ENCODE data around the gene DACH1.

The DACH1 gene

DNA sequence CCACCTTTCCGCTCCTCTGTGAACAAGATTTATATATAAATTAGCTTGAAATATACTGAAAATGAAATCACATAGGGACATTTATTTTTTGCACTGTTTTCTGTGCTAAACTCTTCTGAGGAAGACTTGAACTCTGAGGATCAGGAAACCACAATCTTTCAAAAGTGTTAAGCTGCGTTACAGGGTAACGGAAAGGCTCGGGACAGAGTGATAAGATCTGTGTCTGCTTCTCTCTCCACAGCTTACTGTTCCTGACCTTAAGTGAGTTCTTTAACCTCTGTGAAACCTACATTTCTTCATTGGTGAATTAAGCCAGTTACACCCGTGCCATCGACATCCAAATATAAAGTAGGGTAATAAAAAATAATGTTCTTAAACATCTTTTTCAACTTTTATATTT, 38.9 kb downstream of the DACH1 start:
- H3K9me3 Mint-ChIP-seq = no peaks in the 10 kb centered on the region
- H3K36me3 Mint-ChIP-seq (ENCODE audit: low read depth) = no peaks in the 10 kb centered on the region
- peaks cover 6% of the 10 kb centered on the region for H3K4me1 Mint-ChIP-seq (ENCODE audit: low read depth)
- H3K27me3 Mint-ChIP-seq = no peaks in the 10 kb centered on the region
- no peak overlapping the region for H3K4me3 Mint-ChIP-seq
- DNase-seq = no peak
- H3K27ac Mint-ChIP-seq = no peak overlapping the region

DNA sequence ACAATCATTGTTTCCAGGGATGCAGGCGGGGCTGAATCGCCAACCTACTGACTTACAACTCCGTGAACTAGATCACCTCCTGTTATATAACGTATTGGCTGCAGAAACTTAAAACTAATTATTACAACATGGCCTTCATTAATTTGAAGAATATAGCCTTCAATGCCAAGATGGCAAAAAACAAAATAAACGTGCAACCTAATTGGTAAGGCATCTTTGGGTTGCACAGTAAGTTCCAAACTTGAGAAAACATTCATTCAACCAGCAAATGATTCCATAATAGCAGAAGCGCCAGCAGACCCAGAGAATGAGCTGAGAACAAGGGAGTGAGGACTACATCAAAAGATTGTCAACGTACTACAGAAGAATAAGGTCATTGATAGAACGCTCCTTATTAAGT, 39.8 kb downstream of the DACH1 start:
- no peak overlapping the region for H3K4me3 Mint-ChIP-seq
- H3K27ac Mint-ChIP-seq = no peak overlapping the region
- no peaks in the 10 kb centered on the region for H3K36me3 Mint-ChIP-seq (ENCODE audit: low read depth)
- no peak for DNase-seq
- H3K27me3 Mint-ChIP-seq = no peaks in the 10 kb centered on the region
- H3K9me3 Mint-ChIP-seq = no peaks in the 10 kb centered on the region
- peaks cover 6% of the 10 kb centered on the region for H3K4me1 Mint-ChIP-seq (ENCODE audit: low read depth)

DNA sequence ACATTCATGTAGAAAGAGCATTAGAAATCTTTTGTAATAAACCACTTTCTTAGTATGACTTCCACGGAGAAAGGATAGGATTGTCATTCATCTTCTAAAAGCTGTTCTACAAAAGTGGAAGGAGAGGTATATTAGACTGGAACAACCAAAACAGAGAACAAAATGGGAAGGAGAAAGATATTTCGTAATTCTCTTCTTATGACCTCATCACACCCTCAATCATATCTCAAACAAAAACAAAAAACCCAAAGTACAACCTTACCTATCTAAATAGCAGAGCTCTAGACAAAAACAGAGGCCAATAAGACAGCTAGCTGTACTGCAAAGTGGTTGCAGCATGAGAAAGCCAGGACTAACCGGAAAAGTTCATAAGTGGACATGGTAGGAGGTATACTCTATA, 46.3 kb downstream of the DACH1 start:
- DNase-seq = no peak
- no peaks in the 10 kb centered on the region for H3K9me3 Mint-ChIP-seq
- H3K27ac Mint-ChIP-seq = no peak overlapping the region
- H3K4me1 Mint-ChIP-seq (ENCODE audit: low read depth) = no peaks in the 10 kb centered on the region
- H3K36me3 Mint-ChIP-seq (ENCODE audit: low read depth) = no peaks in the 10 kb centered on the region
- H3K27me3 Mint-ChIP-seq = no peaks in the 10 kb centered on the region
- H3K4me3 Mint-ChIP-seq = no peak overlapping the region

DNA sequence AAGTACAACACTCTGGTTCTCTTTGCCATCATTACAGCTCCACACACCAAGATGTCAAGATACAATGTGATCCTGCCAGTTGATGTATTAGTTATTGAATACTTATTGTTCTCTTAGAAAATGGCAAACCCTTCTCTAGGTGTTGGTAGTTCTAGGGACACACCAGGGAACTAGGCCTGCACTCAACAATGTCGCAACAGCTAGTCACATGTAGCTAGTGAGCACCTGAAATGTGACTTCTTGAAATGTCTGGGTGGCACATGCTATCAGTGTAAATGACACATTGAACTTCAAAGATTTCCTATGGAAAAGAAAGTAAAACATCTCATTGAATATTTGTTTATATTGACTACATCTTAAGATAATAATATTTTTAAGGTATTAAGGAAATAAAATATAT, 49.7 kb downstream of the DACH1 start:
- no peaks in the 10 kb centered on the region for H3K4me1 Mint-ChIP-seq (ENCODE audit: low read depth)
- no peak for DNase-seq
- no peaks in the 10 kb centered on the region for H3K27me3 Mint-ChIP-seq
- H3K36me3 Mint-ChIP-seq (ENCODE audit: low read depth) = no peaks in the 10 kb centered on the region
- no peaks in the 10 kb centered on the region for H3K9me3 Mint-ChIP-seq
- H3K27ac Mint-ChIP-seq = no peak overlapping the region
- no peak overlapping the region for H3K4me3 Mint-ChIP-seq

DNA sequence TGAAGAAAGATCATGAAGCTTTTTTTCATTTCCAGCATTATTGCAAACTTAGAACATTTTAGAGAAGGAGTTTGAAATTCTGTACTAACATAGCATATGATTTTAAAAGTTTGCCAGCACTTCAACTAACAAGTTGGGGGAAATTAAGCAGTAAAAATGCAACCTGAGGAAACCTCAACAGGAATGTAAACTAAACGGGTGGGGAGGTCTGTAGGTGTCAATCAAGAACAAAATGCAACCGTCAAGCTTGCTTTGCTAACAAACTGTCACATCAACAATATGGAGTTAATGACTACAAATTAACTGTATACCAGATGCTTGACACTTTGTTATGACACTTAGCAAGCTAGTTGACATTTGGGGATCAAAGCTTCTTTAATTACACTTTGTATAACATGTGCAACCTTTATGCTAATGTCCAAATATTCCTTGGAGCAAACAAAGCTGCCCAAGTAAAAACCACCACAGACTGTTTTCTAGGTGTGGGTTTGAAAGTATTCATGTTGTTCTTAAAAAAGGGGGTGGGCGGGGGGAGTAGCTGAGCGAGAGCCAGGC, 52.1 kb downstream of the DACH1 start:
- Mint-ChIP-seq H3K4me3 (no peak overlapping the region), H3K36me3 (ENCODE audit: low read depth) (no peaks in the 10 kb centered on the region), H3K27me3 (no peaks in the 10 kb centered on the region), H3K4me1 (ENCODE audit: low read depth) (no peaks in the 10 kb centered on the region), H3K27ac (no peak overlapping the region), H3K9me3 (no peaks in the 10 kb centered on the region)
- DNase-seq = no peak

DNA sequence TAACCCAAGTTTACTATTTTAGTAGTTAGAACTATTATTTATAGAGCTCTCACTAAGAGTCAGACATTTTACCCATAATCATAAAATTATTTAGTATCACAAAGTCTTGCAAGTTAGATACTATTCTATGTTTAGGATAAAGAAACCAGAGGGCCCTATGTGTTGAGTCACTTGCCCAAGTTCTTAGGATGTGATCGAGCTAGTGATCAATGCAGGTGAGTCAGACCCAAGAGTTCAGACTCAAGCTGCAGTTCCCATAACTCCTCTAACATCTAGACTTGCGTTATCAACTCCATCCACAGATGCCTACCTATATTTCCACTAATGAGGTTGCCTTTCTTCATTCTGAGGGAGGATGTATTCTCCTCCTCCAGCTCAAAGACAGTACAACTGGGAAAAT, 53.8 kb downstream of the DACH1 start:
- Mint-ChIP-seq H3K9me3 (no peaks in the 10 kb centered on the region), H3K36me3 (ENCODE audit: low read depth) (no peaks in the 10 kb centered on the region), H3K4me3 (no peak overlapping the region), H3K4me1 (ENCODE audit: low read depth) (no peaks in the 10 kb centered on the region), H3K27ac (no peak overlapping the region), H3K27me3 (no peaks in the 10 kb centered on the region)
- no peak for DNase-seq

DNA sequence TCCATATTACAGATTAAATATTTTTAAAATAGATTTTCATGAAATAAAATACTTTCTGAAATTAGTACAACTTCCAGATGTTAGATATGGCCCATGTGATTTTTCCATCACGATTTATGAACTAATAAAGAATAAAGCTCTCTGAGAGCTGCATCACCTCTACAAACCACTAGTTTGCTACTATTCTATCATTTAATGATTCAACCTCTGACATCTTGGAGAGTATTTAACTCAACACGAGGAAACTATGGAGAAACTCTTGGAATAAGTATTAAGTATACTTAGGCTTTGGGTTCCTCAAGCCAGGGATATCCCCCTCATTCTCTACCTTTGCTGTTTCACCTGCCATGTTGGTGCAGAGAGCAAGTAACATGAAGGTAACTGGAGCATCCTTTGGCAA, 55.7 kb downstream of the DACH1 start:
- H3K27ac Mint-ChIP-seq = no peak overlapping the region
- H3K36me3 Mint-ChIP-seq (ENCODE audit: low read depth) = no peaks in the 10 kb centered on the region
- no peaks in the 10 kb centered on the region for H3K4me1 Mint-ChIP-seq (ENCODE audit: low read depth)
- H3K9me3 Mint-ChIP-seq = no peaks in the 10 kb centered on the region
- H3K4me3 Mint-ChIP-seq = no peak overlapping the region
- no peak for DNase-seq
- H3K27me3 Mint-ChIP-seq = no peaks in the 10 kb centered on the region

DNA sequence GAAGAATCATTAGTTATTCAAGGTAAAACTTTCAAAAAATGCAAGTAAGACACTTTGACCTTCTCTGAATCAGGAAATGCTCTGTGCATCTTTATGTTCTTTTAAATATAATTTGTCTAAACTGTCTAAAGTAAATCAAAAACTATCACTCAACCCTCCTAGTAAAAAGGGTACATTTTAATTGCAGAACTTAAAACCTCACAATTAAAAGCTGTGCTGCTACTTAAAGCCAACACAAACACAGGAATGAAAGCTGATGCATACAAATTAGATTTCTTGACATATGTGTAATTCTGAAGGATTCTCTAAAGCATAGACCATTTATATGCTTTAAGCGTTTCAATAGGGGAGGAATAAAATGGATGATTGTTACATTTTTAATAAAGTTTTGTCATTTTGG, 58.3 kb downstream of the DACH1 start:
- H3K27me3 Mint-ChIP-seq = no peaks in the 10 kb centered on the region
- no peaks in the 10 kb centered on the region for H3K9me3 Mint-ChIP-seq
- H3K36me3 Mint-ChIP-seq (ENCODE audit: low read depth) = no peaks in the 10 kb centered on the region
- no peak overlapping the region for H3K4me3 Mint-ChIP-seq
- no peaks in the 10 kb centered on the region for H3K4me1 Mint-ChIP-seq (ENCODE audit: low read depth)
- no peak for DNase-seq
- H3K27ac Mint-ChIP-seq = no peak overlapping the region

DNA sequence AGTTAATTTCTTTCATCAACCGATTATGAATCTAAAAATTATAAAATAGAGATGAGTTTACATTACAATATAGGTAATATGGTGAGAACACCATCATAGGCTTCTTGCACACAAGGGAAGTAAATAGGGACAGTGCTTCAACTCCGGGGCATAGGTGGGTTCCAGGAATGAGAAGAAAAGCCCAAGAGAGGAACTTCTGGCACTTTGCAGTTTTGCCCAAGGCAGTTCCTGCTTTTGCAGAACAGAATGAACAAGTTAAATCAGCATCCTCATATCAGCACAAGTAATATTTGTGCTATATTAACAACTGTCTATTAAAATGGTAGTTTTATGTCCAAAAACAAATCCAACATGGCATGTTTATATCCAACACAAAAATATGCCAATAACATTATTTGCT, 60.1 kb downstream of the DACH1 start:
- no peak overlapping the region for H3K27ac Mint-ChIP-seq
- no peak overlapping the region for H3K4me3 Mint-ChIP-seq
- H3K9me3 Mint-ChIP-seq = no peaks in the 10 kb centered on the region
- no peaks in the 10 kb centered on the region for H3K27me3 Mint-ChIP-seq
- no peak for DNase-seq
- no peaks in the 10 kb centered on the region for H3K4me1 Mint-ChIP-seq (ENCODE audit: low read depth)
- H3K36me3 Mint-ChIP-seq (ENCODE audit: low read depth) = no peaks in the 10 kb centered on the region

DNA sequence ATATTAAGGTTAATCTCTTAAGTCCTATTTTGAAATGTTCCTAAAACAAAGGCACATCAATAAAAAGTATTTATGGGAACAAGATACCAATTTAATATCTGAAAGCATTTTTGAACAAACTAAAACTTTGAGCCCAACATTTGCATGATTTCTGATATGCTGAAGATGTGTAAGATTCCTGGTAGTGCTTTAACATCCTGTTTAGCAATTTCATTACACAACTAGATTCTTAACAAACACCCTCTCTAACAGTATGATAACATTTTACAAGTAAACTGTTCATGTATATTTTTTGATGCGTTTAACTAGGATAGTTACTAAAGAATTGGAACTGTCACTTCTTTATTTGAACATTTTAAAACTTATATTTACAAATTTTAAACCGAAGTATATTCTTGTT, 63.9 kb downstream of the DACH1 start:
- no peaks in the 10 kb centered on the region for H3K9me3 Mint-ChIP-seq
- no peak overlapping the region for H3K4me3 Mint-ChIP-seq
- DNase-seq = no peak
- no peak overlapping the region for H3K27ac Mint-ChIP-seq
- no peaks in the 10 kb centered on the region for H3K36me3 Mint-ChIP-seq (ENCODE audit: low read depth)
- H3K27me3 Mint-ChIP-seq = no peaks in the 10 kb centered on the region
- no peaks in the 10 kb centered on the region for H3K4me1 Mint-ChIP-seq (ENCODE audit: low read depth)

DNA sequence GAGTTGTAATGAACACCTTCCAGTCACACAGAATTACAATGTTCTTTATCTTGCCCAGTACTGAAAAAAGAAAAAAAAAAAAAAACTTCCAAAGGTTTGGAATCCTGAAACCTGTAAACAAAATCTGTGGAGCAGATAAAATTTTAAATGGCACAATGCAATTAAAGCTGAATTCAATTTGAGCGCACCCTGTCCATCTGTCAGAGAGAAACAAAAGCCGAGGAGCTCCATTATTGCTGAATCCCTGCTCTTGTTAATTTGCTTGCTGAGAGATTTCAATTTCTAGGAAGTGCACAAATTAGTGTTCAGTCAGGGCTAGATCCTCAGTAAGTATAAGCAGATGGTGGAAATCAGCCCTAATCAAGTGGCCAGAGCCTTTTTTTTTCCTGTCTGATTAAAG, 65.2 kb downstream of the DACH1 start:
- H3K27me3 Mint-ChIP-seq = no peaks in the 10 kb centered on the region
- H3K36me3 Mint-ChIP-seq (ENCODE audit: low read depth) = no peaks in the 10 kb centered on the region
- no peaks in the 10 kb centered on the region for H3K4me1 Mint-ChIP-seq (ENCODE audit: low read depth)
- no peak overlapping the region for H3K27ac Mint-ChIP-seq
- DNase-seq = no peak
- no peaks in the 10 kb centered on the region for H3K9me3 Mint-ChIP-seq
- no peak overlapping the region for H3K4me3 Mint-ChIP-seq

DNA sequence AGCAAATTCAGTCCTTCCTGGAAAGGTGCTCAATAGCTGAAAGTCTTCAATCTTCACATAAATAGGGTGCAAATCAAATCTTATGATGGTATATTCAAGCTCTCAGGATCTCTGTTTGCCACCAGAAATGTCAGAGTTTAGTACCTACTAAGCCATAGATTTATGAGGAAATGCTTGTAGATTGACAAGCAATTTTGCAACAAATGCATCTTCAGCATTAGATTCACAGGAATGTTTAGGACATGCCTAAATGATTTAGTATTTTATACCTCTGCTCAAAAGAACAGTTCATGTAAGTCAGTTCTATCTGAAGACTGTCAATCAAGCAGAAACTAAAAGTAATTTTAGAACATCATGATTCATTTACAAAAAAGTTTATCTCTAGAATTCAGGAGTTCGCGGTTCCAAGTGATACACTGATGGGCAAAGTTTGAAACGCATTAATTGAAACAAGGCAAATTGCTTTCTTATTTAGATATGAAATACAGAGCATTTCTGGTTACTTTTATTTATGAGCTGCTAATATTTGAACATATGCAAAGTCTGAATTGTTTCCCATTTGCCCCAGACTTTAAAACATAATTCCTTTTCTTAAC, 65.7 kb downstream of the DACH1 start:
- Mint-ChIP-seq H3K4me3 (no peak overlapping the region), H3K9me3 (no peaks in the 10 kb centered on the region), H3K27me3 (no peaks in the 10 kb centered on the region), H3K27ac (no peak overlapping the region), H3K4me1 (ENCODE audit: low read depth) (no peaks in the 10 kb centered on the region), H3K36me3 (ENCODE audit: low read depth) (no peaks in the 10 kb centered on the region)
- no peak for DNase-seq

DNA sequence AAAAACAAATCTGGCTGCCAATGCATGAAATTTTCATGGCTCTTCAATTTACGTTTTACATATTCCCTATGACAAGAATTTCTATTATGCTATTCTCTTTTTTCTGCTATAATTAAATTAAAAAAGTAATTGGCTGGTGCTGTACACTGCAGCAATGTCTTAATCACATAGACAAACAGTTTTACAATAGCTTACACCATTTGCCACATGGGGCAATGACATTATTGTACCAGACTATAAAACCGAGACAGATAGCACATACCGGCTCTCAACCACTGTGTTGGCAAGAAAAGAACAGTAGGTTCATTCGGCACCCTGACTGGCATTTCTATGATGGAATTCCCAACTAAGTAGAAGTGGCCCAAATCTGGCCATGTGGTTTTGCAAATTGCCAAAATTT, 67.7 kb downstream of the DACH1 start:
- Mint-ChIP-seq H3K4me3 (no peak overlapping the region), H3K27ac (no peak overlapping the region), H3K36me3 (ENCODE audit: low read depth) (no peaks in the 10 kb centered on the region), H3K4me1 (ENCODE audit: low read depth) (no peaks in the 10 kb centered on the region), H3K27me3 (no peaks in the 10 kb centered on the region), H3K9me3 (no peaks in the 10 kb centered on the region)
- DNase-seq = no peak

DNA sequence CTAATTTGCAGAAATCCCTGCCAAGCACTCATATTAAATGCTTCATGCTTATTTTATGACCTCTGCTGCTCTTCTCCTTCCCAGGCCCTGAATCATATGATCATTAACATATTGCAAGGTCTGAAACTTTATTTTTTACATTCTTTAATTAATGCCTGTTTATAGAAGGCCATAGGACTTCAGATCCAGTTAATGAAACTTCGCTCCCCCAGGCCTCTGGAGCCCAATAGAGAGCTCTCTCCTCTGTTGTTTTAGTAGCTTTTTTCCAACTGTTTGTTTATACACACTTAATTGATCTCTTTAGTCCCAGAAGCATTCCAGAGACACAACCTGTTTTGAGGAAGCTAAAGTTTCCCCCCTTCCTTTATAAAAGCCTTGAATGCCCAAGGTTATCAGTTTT, 68.3 kb downstream of the DACH1 start:
- H3K27me3 Mint-ChIP-seq = no peaks in the 10 kb centered on the region
- H3K27ac Mint-ChIP-seq = no peak overlapping the region
- no peaks in the 10 kb centered on the region for H3K9me3 Mint-ChIP-seq
- no peak for DNase-seq
- no peaks in the 10 kb centered on the region for H3K4me1 Mint-ChIP-seq (ENCODE audit: low read depth)
- no peak overlapping the region for H3K4me3 Mint-ChIP-seq
- H3K36me3 Mint-ChIP-seq (ENCODE audit: low read depth) = no peaks in the 10 kb centered on the region

DNA sequence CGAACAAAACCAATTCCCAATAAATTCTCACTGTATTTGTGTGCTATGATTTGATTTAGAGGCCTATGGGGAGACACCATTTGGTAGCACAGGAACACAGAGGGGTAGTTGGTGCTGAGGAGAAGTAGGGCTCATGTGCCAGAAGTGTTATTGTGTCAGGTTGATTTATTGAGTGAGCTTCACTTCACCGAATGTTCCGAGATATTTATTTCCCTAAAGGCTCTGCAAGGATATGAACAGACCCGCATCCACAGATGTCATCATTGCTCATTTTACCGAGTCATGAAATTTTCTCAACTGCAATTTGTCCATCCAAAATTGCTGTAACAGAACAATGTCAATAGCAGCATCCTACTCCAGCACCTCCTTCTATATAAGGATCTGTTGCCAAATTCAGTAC, 69.5 kb downstream of the DACH1 start:
- Mint-ChIP-seq H3K27me3 (no peaks in the 10 kb centered on the region), H3K4me1 (ENCODE audit: low read depth) (no peaks in the 10 kb centered on the region), H3K9me3 (no peaks in the 10 kb centered on the region), H3K36me3 (ENCODE audit: low read depth) (no peaks in the 10 kb centered on the region), H3K27ac (no peak overlapping the region), H3K4me3 (no peak overlapping the region)
- DNase-seq = no peak

DNA sequence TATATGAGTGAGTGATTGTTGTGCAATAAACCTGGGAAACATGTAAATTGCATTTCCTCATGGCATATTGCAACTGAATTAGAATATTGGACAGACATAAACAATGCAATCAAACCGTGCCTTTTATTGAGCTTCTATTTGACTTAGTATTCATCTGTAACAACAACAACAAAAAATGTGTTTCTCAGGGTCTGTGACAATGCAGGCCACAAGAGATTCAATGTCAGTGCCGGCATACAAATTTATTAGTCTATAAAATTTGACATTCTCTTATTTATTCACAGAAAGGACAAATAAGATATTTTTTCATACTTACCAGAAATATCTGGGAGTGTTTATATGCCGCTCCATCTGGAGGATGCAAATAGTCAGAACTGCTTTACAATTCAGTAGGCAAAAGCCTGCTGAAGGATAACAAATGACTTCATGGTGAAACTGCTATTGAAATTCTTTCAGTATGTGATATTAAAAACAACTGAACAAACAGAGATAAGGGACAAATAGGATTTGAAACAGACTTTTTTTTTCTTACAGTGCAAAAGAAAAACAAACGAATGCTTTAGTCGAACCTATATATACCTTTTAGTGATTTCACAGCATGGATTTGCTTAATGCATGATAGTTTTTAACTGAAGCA, 77.2 kb downstream of the DACH1 start:
- H3K27ac Mint-ChIP-seq = no peak overlapping the region
- no peak for DNase-seq
- H3K4me3 Mint-ChIP-seq = no peak overlapping the region
- no peaks in the 10 kb centered on the region for H3K36me3 Mint-ChIP-seq (ENCODE audit: low read depth)
- no peaks in the 10 kb centered on the region for H3K9me3 Mint-ChIP-seq
- no peaks in the 10 kb centered on the region for H3K27me3 Mint-ChIP-seq
- H3K4me1 Mint-ChIP-seq (ENCODE audit: low read depth) = no peaks in the 10 kb centered on the region

All from activated T-cell treated with anti-CD3 and anti-CD28 coated beads, Interleukin-2, amount 50 U/mL, for 24 hours (primary cell).